CD14-positive monocyte (primary cell): ENCODE results near the gene BCL10. TPM values are rescaled to one million over a fixed set of nuclear protein-coding genes. Genes with fewer than 3 reads are reported as not detected.
A peak's percentile ranks its signal among the peaks of the same experiment; 100 is the strongest.

ENCODE experiments used
- DNase-seq, 3 donors: peaks; one replicate each; pipeline ENCODE4 v3.0.0-alpha.2; 2011 to 2022
- H2AFZ ChIP-seq: 2 replicates; pipeline ENCODE4 v1.6.0; 2012; ENCODE audit warnings: mild to moderate bottlenecking, low read depth, low read length, inconsistent platforms; ENCODE audit not compliant: insufficient read depth, poor library complexity, severe bottlenecking
- H3K27ac ChIP-seq, 2 donors: 1 replicate in 1 of 2; 2 replicates in 1 of 2; pipeline ENCODE4 v1.5.1; 2012 to 2013; ENCODE audit warnings: low read length in 2 of 2, control low read depth in 1 of 2, inconsistent platforms in 1 of 2, low read depth in 1 of 2, mild to moderate bottlenecking in 1 of 2
- H3K27me3 ChIP-seq, 2 donors: one replicate each; pipeline versions ENCODE4 v1.6.0 to v1.6.1; 2011 to 2013; ENCODE audit warnings: low read length in 2 of 2; ENCODE audit not compliant: control insufficient read depth in 2 of 2, insufficient read depth in 2 of 2
- H3K36me3 ChIP-seq, 2 donors: replicated peaks in 1 of 2; 1 replicate in 1 of 2; 2 replicates in 1 of 2; pipeline versions ENCODE4 v1.5.1 to v1.6.1; 2012 to 2013; ENCODE audit warnings: low read length in 2 of 2, control low read depth in 1 of 2, inconsistent platforms in 1 of 2, mild to moderate bottlenecking in 1 of 2; ENCODE audit not compliant: insufficient read depth in 2 of 2, control insufficient read depth in 1 of 2
- H3K4me1 ChIP-seq, 2 donors: 1 replicate in 1 of 2; 2 replicates in 1 of 2; pipeline versions ENCODE4 v1.5.1 to v1.6.1; 2012 to 2013; ENCODE audit warnings: low read length in 2 of 2, control low read depth in 1 of 2, inconsistent platforms in 1 of 2, mild to moderate bottlenecking in 1 of 2, moderate library complexity in 1 of 2; ENCODE audit not compliant: insufficient read depth in 2 of 2, control insufficient read depth in 1 of 2
- H3K4me2 ChIP-seq: replicated peaks from 2 replicates; pipeline ENCODE3; 2012; ENCODE audit warnings: low read length, moderate library complexity, mild to moderate bottlenecking; ENCODE audit not compliant: poor library complexity, severe bottlenecking; ENCODE audit errors: extremely low read depth
- H3K4me3 ChIP-seq, 3 experiments: fragments of 200-600 bp in 1 of 3; sonication (generic) in 1 of 3; replicated peaks in 1 of 3; 1 replicate in 2 of 3; 2 replicates in 1 of 3; pipeline ENCODE4 v1.5.1; 2011 to 2013; ENCODE audit warnings: low read length in 3 of 3, mild to moderate bottlenecking in 3 of 3, control low read depth in 2 of 3, low read depth in 2 of 3, inconsistent platforms in 1 of 3, moderate library complexity in 1 of 3
- H3K79me2 ChIP-seq: 2 replicates; pipeline ENCODE4 v1.6.0; 2012; ENCODE audit warnings: mild to moderate bottlenecking, control low read depth, inconsistent platforms, low read length, moderate library complexity; ENCODE audit not compliant: insufficient read depth
- H3K9ac ChIP-seq: 2 replicates; pipeline ENCODE4 v1.6.0; 2017; ENCODE audit warnings: low read length, mild to moderate bottlenecking; ENCODE audit not compliant: insufficient read depth, poor library complexity, severe bottlenecking
- H3K9me3 ChIP-seq, 2 donors: replicated peaks in 1 of 2; 1 replicate in 1 of 2; 2 replicates in 1 of 2; pipeline versions ENCODE4 v1.5.1 to v1.6.1; 2012 to 2013; ENCODE audit warnings: low read length in 2 of 2, control low read depth in 1 of 2; ENCODE audit not compliant: control insufficient read depth in 1 of 2, insufficient read depth in 1 of 2
- H4K20me1 ChIP-seq: 2 replicates; pipeline ENCODE4 v1.6.0; 2012; ENCODE audit warnings: mild to moderate bottlenecking, low read length, control low read depth, moderate library complexity; ENCODE audit not compliant: insufficient read depth
- H3K27ac Mint-ChIP-seq, 7 donors: one replicate each; pipeline ENCODE4 v1.8.0; 2020; ENCODE audit warnings: mild to moderate bottlenecking in 7 of 7, mixed read lengths in 7 of 7, moderate library complexity in 6 of 7, inconsistent platforms in 2 of 7
- H3K27me3 Mint-ChIP-seq, 3 donors: one replicate each; pipeline ENCODE4 v1.8.0; 2021 to 2022; ENCODE audit warnings: low read depth in 3 of 3, mild to moderate bottlenecking in 3 of 3, mixed read lengths in 3 of 3, moderate library complexity in 3 of 3, inconsistent platforms in 1 of 3
- H3K36me3 Mint-ChIP-seq, 2 donors: one replicate each; pipeline ENCODE4 v1.8.0; 2020; ENCODE audit warnings: mixed read lengths in 2 of 2, inconsistent platforms in 1 of 2, mild to moderate bottlenecking in 1 of 2
- H3K4me1 Mint-ChIP-seq: one replicate; pipeline ENCODE4 v1.8.0; 2020; ENCODE audit warnings: mild to moderate bottlenecking, mixed read lengths
- H3K4me3 Mint-ChIP-seq, 2 donors: one replicate each; pipeline ENCODE4 v1.8.0; 2020; ENCODE audit warnings: mild to moderate bottlenecking in 2 of 2, mixed read lengths in 2 of 2, moderate library complexity in 1 of 2
- H3K9me3 Mint-ChIP-seq, 7 donors: one replicate each; pipeline ENCODE4 v1.8.0; 2020 to 2022; ENCODE audit warnings: mixed read lengths in 7 of 7, mild to moderate bottlenecking in 6 of 7, moderate library complexity in 6 of 7, inconsistent platforms in 2 of 7
- WGBS: methylation state at CpG from one replicate; pipeline ENCODE4 v1.1.5; 2013; ENCODE audit warnings: missing lambda C conversion rate; ENCODE audit not compliant: insufficient coverage; 5-methylcytosine and 5-hydroxymethylcytosine counted together
- intact Hi-C, 2 donors: fragments of 100-400 bp; cut with micrococcal nuclease; formaldehyde crosslinking; loops; one replicate each; pipeline versions ENCODE4 v1.15.0 to v1.15.1; 2023
- polyA plus RNA-seq, 3 donors: library from polyadenylated mRNA; depleted of rRNA in 1 of 3; unstranded in 2 of 3; stranded (reverse) in 1 of 3; fragments of 300-500 nt in 2 of 3; fragments of >200 nt in 1 of 3; fragmentation: Illumina TruSeq in 2 of 3; gene quantifications; 1 replicate in 2 of 3; 2 replicates in 1 of 3; pipeline ENCODE4 v1.2.3, GENCODE V29; 2012 to 2021
- TF ChIP-seq, protein P1 (sequence below): fragments of 200-600 bp; IDR thresholded peaks from one replicate; pipeline ENCODE4 v1.8.0; 2022; ENCODE audit warnings: antibody characterized with exemption, mild to moderate bottlenecking

BCL10 gene
- polyA plus RNA-seq, 3 donors = 22.7 to 27.9 (median 26.9) TPM

DNA sequence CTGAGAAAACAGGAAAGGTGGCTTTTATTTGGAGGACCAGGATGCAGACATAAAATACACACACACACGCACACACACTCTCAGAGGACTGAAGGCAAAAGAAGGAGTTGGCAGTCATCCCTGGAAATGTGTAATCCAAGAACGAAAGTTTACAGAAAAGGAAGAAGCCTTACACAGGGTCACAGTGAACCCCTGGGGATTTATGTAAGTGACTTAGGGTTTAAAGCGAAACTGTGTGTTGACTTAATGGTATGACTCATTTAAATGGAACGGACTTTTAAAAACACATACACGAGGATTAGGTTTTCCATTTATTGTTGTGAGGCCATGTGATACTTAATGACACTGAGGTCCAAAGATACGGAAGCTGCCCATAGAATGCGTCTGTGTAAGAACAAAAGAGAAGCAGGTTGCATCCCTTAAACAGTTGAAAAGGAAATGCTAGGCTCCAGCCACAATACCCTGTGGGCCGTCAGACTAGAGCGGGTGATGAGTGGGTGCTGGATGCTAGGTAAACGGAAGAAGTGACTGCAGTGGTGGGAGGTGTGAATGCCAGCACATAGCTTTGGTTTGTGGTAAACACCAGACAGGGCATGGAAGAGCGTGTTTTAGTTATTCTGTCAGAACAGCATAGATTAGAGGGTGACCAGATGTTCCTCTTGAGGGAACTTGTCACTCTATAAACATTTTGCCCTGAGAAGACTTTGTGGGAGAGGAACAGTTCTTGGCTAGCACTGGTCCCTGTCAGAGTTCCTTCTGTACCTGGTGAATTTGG is 21.6 kb upstream of the BCL10 start:
- H3K4me3 ChIP-seq = no peak overlapping the region
- TF ChIP-seq, protein P1, sequence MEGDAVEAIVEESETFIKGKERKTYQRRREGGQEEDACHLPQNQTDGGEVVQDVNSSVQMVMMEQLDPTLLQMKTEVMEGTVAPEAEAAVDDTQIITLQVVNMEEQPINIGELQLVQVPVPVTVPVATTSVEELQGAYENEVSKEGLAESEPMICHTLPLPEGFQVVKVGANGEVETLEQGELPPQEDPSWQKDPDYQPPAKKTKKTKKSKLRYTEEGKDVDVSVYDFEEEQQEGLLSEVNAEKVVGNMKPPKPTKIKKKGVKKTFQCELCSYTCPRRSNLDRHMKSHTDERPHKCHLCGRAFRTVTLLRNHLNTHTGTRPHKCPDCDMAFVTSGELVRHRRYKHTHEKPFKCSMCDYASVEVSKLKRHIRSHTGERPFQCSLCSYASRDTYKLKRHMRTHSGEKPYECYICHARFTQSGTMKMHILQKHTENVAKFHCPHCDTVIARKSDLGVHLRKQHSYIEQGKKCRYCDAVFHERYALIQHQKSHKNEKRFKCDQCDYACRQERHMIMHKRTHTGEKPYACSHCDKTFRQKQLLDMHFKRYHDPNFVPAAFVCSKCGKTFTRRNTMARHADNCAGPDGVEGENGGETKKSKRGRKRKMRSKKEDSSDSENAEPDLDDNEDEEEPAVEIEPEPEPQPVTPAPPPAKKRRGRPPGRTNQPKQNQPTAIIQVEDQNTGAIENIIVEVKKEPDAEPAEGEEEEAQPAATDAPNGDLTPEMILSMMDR = no peak
- H3K36me3 ChIP-seq = no peaks in the 10 kb centered on the region
- DNase-seq = no peak
- no peaks in the 10 kb centered on the region for H3K9me3 ChIP-seq
- H2AFZ ChIP-seq = no peak overlapping the region
- no peak overlapping the region for H3K9ac ChIP-seq
- H3K4me1 ChIP-seq = no peaks in the 10 kb centered on the region
- Mint-ChIP-seq H3K4me3 (peak overlapping the region in 1 of 2 donors; percentile 1), H3K36me3 (no peaks in the 10 kb centered on the region), H3K27me3 (peaks cover 0 to 5% (median 2%) of the 10 kb centered on the region in 3 donors), H3K4me1 (no peaks in the 10 kb centered on the region), H3K9me3 (peaks cover 0 to 3% (median 0%) of the 10 kb centered on the region in 7 donors), H3K27ac (no peak overlapping the region)
- H4K20me1 ChIP-seq = no peaks in the 10 kb centered on the region
- intact Hi-C loops = no loop called here
- H3K4me2 ChIP-seq = no peak overlapping the region
- 86% methylated on average over 6 of the region's 11 CpGs for WGBS
- H3K27me3 ChIP-seq = no peaks in the 10 kb centered on the region
- H3K27ac ChIP-seq = no peak overlapping the region
- no peaks in the 10 kb centered on the region for H3K79me2 ChIP-seq

DNA sequence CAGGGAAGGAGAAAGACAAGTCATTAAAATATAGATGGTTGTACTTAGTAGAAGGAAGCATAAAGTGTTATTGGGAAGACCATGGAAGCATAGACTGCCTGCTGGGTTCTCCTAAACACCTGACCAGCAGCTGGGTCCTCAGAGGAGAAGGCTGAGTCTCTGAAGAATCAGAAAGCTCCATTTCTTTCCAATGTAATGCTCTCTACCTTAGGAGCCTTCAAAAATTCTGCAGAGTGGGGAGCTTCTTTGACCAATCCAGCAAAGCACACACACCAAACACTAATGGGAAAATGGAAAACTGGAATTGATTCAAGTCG is 21.1 kb upstream of the BCL10 start:
- Mint-ChIP-seq H3K27ac (no peak overlapping the region), H3K4me3 (peak overlapping the region in 1 of 2 donors; percentile 1), H3K27me3 (peaks cover 0 to 4% (median 2%) of the 10 kb centered on the region in 3 donors), H3K4me1 (no peaks in the 10 kb centered on the region), H3K36me3 (no peaks in the 10 kb centered on the region), H3K9me3 (peaks cover 0 to 4% (median 0%) of the 10 kb centered on the region in 7 donors)
- H3K9ac ChIP-seq = no peak overlapping the region
- no peaks in the 10 kb centered on the region for H3K27me3 ChIP-seq
- H4K20me1 ChIP-seq = no peaks in the 10 kb centered on the region
- no peaks in the 10 kb centered on the region for H3K36me3 ChIP-seq
- no peak overlapping the region for H3K4me3 ChIP-seq
- no peaks in the 10 kb centered on the region for H3K4me1 ChIP-seq
- no CpG with 5 or more reads among the region's 1 CpG for whole genome bisulfite sequencing
- no peaks in the 10 kb centered on the region for H3K9me3 ChIP-seq
- H3K4me2 ChIP-seq = no peak overlapping the region
- TF ChIP-seq, protein P1 = no peak
- no peak overlapping the region for H3K27ac ChIP-seq
- intact Hi-C loops = no loop called here
- no peaks in the 10 kb centered on the region for H3K79me2 ChIP-seq
- no peak for DNase-seq
- no peak overlapping the region for H2AFZ ChIP-seq
